GM21528 (cell line): ENCODE results near the gene GON7.
"Not testable (repeated sequence)": the region's sequence is repeated elsewhere in the genome, so short reads cannot be mapped to it uniquely, and the experiment has no call there.

ENCODE experiments used
- ATAC-seq: cut with Tn5 transposase; IDR thresholded peaks from one replicate; pipeline ENCODE4 v1.9.1; 2021; ENCODE audit warnings: mild to moderate bottlenecking, moderate library complexity; ENCODE audit not compliant: unreplicated experiment, low FRiP score

GON7 gene

DNA sequence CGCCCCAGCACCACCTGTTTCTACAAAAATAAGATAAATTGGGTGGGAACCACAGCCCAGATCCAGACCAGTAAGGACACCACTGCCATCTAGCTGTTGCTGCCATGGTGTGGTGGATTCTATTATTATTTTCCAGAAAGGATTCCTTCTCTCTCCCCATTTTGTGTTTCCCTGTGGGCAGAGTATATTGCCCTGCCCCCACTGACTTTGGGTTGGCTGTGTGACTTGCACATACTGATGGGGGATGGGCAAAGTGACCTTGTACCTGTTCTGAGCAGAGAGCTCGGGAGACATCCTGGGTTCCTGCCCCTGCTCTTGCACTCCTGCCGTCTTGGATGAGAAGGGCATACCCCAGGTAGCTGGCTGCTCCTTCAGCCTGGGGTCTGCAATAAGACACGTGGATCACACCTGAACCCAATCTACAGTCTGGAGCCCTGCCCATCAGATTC lies 46.5 kb downstream of the GON7 start:
- no peak for ATAC-seq

DNA sequence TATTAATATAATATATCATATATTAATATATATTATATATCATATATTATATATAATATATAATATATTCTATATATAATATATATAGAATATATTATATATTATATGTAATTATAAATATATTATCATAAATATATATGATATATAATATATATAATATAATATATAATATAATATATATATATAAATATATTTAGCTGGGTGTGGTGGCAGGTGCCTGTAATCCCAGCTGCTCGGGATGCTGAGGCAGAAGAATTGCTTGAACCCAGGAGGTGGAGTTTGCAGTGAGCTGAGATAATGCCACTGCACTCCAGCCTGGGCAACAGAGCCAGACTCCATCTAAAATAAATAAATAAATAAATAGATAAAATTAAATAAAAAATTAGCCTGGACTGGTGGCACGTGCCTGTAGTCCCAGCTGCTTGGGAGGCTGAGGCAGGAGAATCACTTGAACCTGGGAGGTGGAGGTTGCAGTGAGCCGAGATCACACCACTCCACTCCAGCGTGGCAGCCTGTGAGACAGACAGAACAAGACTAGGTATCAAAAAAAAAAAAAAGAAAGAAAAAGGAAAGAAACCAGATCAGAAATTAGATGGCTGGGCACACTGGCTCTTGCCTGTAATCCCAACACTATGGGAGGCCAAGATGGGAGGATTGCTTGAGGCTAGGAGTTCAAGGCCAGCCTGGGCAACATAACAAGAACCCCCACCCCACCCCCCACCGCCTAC lies 47.1 kb downstream of the GON7 start:
- ATAC-seq: not testable (repeated sequence)

DNA sequence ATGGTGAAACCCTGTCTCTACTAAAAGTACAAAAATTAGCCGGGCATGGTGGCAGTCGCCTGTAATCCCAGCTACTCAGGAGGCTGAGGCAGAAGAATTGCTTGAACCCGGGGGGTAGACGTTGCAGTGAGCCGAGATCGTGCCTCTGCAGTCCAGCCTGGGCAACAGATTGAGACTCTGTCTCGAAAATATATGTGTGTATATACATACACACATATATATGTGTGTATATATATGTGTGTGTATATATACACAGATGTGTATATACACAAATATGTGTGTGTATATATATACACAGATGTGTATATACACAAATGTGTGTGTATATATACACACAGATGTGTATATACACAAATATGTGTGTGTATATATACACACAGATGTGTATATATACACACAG lies 48.5 kb downstream of the GON7 start:
- ATAC-seq: not testable (repeated sequence)

DNA sequence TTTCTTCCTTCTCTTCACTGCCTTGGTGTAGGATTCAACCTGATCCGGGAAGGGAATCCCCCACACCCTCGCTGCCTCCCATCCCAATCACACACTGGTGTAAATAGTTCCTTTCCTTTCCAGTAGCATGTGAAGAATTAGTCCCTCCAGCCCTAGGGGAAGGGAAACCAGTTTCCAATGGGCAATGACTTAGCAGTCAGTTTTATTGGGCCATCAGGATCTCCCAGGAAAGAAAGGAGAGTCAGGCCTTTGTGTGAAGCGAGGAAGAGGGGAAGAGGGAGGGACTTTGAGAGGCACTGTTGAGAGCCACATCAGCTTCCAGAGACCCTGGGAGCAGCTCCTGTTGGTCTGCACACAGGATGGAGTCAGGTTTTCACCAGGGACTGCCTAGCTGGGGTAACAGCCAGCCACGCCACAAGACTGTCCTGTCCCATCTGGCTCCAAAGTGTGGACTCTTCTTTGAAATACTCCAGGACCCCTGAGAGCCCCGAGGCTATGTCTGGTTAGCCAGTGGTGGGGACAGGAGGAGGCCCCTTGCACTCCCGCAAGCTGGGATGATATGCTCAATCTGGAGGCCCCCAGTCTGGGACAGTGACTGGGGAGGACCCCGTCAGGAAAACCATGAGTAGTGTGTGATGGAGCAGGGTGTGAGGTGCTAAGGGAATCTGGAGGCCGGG lies 50.0 kb downstream of the GON7 start:
- ATAC-seq: no peak

DNA sequence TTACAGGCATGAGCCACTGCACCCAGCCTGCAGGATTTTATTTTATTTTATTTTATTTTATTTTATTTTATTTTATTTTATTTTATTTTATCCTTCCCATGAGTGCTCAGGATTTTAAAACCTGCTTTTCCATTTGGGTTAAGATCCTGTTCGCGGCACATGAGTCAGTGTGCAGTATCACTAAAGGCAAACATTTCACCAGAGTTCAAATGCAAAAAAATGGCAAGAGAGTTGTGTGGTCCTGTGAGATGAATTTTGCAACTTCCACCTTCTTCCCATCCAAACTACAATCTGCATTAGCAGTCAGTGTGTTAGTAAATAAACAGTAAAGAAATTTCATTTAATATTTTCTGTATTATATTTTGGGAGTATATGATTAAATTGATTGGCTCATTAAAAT lies 51.2 kb downstream of the GON7 start:
- ATAC-seq: no peak

DNA sequence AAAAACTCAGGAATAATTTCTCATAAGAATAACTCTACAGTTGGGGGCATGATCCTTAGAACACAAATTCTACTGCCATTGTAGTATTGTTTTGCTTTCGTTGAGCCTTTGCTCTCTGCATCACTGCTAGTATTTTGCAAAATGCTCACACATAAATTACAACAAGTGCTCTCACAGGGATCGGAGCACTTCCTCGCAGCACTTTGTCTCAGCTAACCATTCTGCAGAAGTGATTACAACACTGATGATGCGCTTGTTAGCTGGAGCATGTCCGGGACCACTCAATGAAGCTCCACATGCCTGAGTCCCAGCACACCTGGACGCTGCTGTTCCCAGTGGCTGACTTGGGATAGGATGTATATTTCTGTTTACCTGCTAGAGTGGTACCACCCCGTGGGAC lies 53.7 kb downstream of the GON7 start:
- no peak for ATAC-seq
